Activated gamma-delta T cell treated with anti-CD3 and anti-CD28 coated beads, Interleukin-2, amount 50 U/mL, for 16 hours (primary cell): Measurements from ENCODE around the gene CLEC14A.

ENCODE experiments used
- DNase-seq: peaks from one replicate; pipeline ENCODE4 v3.0.0-alpha.2; 2020; ENCODE audit warnings: low read depth

The CLEC14A gene

GRCh38 chr14:38205949-38206665 is 49.8 kb downstream of the CLEC14A start:
- no peak for DNase-seq

DNA sequence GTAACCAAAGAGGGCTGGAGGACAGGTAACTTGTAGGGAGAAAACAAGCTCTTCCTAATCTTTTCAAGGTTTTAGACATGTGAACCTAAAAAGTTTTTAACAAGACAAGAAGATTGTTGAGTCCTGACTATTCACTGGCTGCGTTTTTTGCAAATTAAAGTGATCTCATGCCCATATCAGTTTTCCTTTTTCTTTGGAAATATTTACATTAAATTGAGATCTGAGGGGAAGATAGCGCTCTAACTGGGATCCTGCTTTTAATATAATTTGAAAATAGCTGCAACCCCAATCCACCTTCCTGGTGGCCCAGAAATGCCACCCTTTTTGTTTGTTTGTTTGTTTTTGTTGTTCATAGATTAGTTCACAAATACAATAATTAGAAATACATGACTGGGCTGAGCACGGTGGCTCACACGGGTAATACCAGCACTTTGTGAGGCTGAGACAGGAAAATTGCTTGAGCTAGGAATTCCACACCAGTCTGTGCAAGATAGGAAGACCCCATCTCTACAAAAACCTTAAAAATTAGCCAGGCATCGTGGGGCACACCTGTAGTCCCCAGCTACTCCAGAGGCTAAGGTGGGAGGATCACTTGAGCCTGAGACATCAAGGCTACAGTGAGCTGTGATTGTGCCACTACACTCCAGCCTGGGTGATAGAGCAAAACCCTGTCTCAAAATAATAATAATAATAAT is 50.6 kb downstream of the CLEC14A start:
- DNase-seq, result no peak

- no peak for DNase-seq
Measured at GRCh38 chr14:38204719-38205115, 51.2 kb downstream of the CLEC14A start.
